ENCODE results near the gene DYNC1LI2. TPM values are rescaled to one million over a fixed set of nuclear protein-coding genes. Genes with fewer than 3 reads are reported as not detected.

Gene DYNC1LI2
- total RNA-seq, 1 donor from 2014 or later: 125 TPM

DNA sequence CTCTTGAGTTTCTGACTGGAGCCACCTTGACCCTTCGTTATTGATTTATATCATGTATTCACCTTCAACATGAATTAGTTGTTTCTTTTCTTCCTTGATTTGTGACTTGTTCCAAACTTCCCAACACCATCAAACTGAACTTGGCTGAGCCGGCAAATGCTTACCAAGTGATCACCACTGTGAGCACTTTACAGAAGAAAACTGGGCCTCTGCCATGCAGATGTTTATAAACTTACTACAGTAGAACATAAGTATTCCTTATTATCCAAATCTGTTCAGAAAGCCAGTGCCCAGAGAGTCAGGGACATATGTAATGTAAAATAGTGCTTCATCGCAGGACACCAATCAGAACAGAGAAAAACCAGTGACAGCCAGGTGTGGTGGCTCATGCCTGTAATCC, 74.8 kb downstream of the DYNC1LI2 start:
- H3K9me3 Mint-ChIP-seq: no peaks in the 10 kb centered on the region
- TF ChIP-seq, protein P1, sequence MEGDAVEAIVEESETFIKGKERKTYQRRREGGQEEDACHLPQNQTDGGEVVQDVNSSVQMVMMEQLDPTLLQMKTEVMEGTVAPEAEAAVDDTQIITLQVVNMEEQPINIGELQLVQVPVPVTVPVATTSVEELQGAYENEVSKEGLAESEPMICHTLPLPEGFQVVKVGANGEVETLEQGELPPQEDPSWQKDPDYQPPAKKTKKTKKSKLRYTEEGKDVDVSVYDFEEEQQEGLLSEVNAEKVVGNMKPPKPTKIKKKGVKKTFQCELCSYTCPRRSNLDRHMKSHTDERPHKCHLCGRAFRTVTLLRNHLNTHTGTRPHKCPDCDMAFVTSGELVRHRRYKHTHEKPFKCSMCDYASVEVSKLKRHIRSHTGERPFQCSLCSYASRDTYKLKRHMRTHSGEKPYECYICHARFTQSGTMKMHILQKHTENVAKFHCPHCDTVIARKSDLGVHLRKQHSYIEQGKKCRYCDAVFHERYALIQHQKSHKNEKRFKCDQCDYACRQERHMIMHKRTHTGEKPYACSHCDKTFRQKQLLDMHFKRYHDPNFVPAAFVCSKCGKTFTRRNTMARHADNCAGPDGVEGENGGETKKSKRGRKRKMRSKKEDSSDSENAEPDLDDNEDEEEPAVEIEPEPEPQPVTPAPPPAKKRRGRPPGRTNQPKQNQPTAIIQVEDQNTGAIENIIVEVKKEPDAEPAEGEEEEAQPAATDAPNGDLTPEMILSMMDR (conservative IDR thresholded peaks at IDR 0.05): no peak
- H3K27me3 Mint-ChIP-seq (ENCODE audit: low read depth): no peaks in the 10 kb centered on the region
- no peak overlapping the region for H3K27ac Mint-ChIP-seq (ENCODE audit: unreplicated experiment)
- H3K4me3 Mint-ChIP-seq: no peak overlapping the region
- peaks cover 2% of the 10 kb centered on the region for H3K36me3 Mint-ChIP-seq (ENCODE audit: low read depth)
- H3K4me1 Mint-ChIP-seq: no peaks in the 10 kb centered on the region
- no peak for DNase-seq (ENCODE audit: low read depth, low spot score)

- Mint-ChIP-seq H3K9me3 (no peaks in the 10 kb centered on the region), H3K4me1 (no peaks in the 10 kb centered on the region), H3K27ac (ENCODE audit: unreplicated experiment) (no peak overlapping the region), H3K36me3 (ENCODE audit: low read depth) (no peaks in the 10 kb centered on the region), H3K27me3 (ENCODE audit: low read depth) (no peaks in the 10 kb centered on the region), H3K4me3 (no peak overlapping the region)
- TF ChIP-seq, protein P1 (conservative IDR thresholded peaks at IDR 0.05): no peak
- DNase-seq (ENCODE audit: low read depth, low spot score): no peak
Observed at GRCh38 chr16:66673691-66674090, 77.7 kb downstream of the DYNC1LI2 start.

Other genes with a start within 250 kb of the DYNC1LI2 start
- gene TK2, start 201.5 kb downstream of the DYNC1LI2 start, total RNA-seq: 12.6 and 16.3 TPM in 2 replicates
- 48.8 and 51.2 TPM in 2 replicates for gene CKLF, start 199.0 kb downstream of the DYNC1LI2 start, total RNA-seq
- 17.1 and 18.4 TPM in 2 replicates for gene CMTM1, start 185.2 kb downstream of the DYNC1LI2 start, total RNA-seq
- 0.54 and 0.75 TPM in 2 replicates for gene CMTM2, start 172.1 kb downstream of the DYNC1LI2 start, total RNA-seq
- 89.2 and 91.6 TPM in 2 replicates for gene CMTM3, start 146.9 kb downstream of the DYNC1LI2 start, total RNA-seq
- gene CMTM4, start 54.9 kb downstream of the DYNC1LI2 start, total RNA-seq: 31.7 and 32.5 TPM in 2 replicates
- 0.25 and 0.26 TPM in 2 replicates for gene TERB1, start 50.0 kb upstream of the DYNC1LI2 start, total RNA-seq
- 156 TPM in 2 replicates for gene NAE1, start 79.4 kb upstream of the DYNC1LI2 start, total RNA-seq
- gene CA7, start 92.8 kb upstream of the DYNC1LI2 start, total RNA-seq: not detected in 2 replicates
- gene PDP2, start 128.9 kb upstream of the DYNC1LI2 start, total RNA-seq: 18.0 and 22.7 TPM in 2 replicates
- not detected in 2 replicates for gene CDH16, start 167.3 kb upstream of the DYNC1LI2 start, total RNA-seq
- gene RRAD, start 173.9 kb upstream of the DYNC1LI2 start, total RNA-seq: 0.20 and 0.54 TPM in 2 replicates
- gene CIAO2B, start 182.8 kb upstream of the DYNC1LI2 start, total RNA-seq: 73.8 and 77.5 TPM in 2 replicates
- gene CES2, start 183.9 kb upstream of the DYNC1LI2 start, total RNA-seq: 50.1 and 52.5 TPM in 2 replicates
- gene CES3, start 209.7 kb upstream of the DYNC1LI2 start, total RNA-seq: 2.4 and 3.2 TPM in 2 replicates
- gene CES4A, start 237.0 kb upstream of the DYNC1LI2 start, total RNA-seq: 1.8 TPM in 2 replicates

Measured in neural crest cell (in vitro differentiated cells).